CD4-positive, alpha-beta T cell (primary cell): ENCODE measurements around the gene VWA3B. TPM values are rescaled to one million over a fixed set of nuclear protein-coding genes. Genes with fewer than 3 reads are reported as not detected.

Source experiments
- ATAC-seq: fragments of 200-7000 bp; cut with Tn5 transposase; one replicate; pipeline ENCODE4 v1.10.0; 2022; ENCODE audit warnings: mild to moderate bottlenecking; ENCODE audit not compliant: poor library complexity
- CTCF ChIA-PET: fragments of 350-600 bp; sonication (Branson Sonifier 250); formaldehyde crosslinking; loops from one replicate; lab custom pipeline; 2021; ENCODE audit warnings: antibody characterized with exemption, inconsistent platforms; lab: Charles Lee
- POLR2A ChIA-PET: fragments of 350-600 bp; sonication (Branson Sonifier 250); formaldehyde crosslinking; loops from one replicate; lab custom pipeline; 2021; ENCODE audit warnings: antibody characterized with exemption, inconsistent platforms; lab: Charles Lee
- DNase-seq, 14 experiments: peaks; one replicate each; pipeline ENCODE4 v3.0.0-alpha.2; 2013 to 2020; ENCODE audit warnings: mixed read lengths in 2 of 14
- H3K27ac ChIP-seq, 2 donors: one replicate each; pipeline versions ENCODE4 v1.5.1 to v1.7.0; 2013; ENCODE audit warnings: low read length in 2 of 2, low read depth in 1 of 2, mild to moderate bottlenecking in 1 of 2
- H3K27me3 ChIP-seq, 2 experiments: 1 replicate in 1 of 2; 2 replicates in 1 of 2; pipeline versions ENCODE4 v1.6.1 to v1.7.0; 2013; ENCODE audit warnings: low read length in 2 of 2, control low read depth in 1 of 2, mild to moderate bottlenecking in 1 of 2, moderate library complexity in 1 of 2; ENCODE audit not compliant: insufficient read depth in 2 of 2, control insufficient read depth in 1 of 2
- H3K36me3 ChIP-seq: one replicate; pipeline ENCODE4 v1.6.1; 2013; ENCODE audit warnings: low read length, control low read depth; ENCODE audit not compliant: insufficient read depth
- H3K4me1 ChIP-seq: one replicate; pipeline ENCODE4 v1.6.1; 2013; ENCODE audit warnings: low read length, control low read depth; ENCODE audit not compliant: insufficient read depth
- H3K4me3 ChIP-seq: one replicate; pipeline ENCODE4 v1.5.1; 2013; ENCODE audit warnings: mild to moderate bottlenecking, low read length, moderate library complexity
- H3K9me3 ChIP-seq, 2 experiments: 1 replicate in 1 of 2; 2 replicates in 1 of 2; pipeline versions ENCODE4 v1.6.1 to v1.7.0; 2013; ENCODE audit warnings: low read length in 2 of 2, mild to moderate bottlenecking in 2 of 2, control low read depth in 1 of 2, moderate library complexity in 1 of 2; ENCODE audit not compliant: control insufficient read depth in 1 of 2, insufficient read depth in 1 of 2
- H3K27ac Mint-ChIP-seq: one replicate; pipeline ENCODE4 v1.8.0; 2020; ENCODE audit warnings: mixed read lengths
- H3K27me3 Mint-ChIP-seq: one replicate; pipeline ENCODE4 v1.8.0; 2021; ENCODE audit warnings: mixed read lengths
- H3K36me3 Mint-ChIP-seq: one replicate; pipeline ENCODE4 v1.8.0; 2021; ENCODE audit warnings: low read depth, mixed read lengths
- H3K4me1 Mint-ChIP-seq: one replicate; pipeline ENCODE4 v1.8.0; 2021; ENCODE audit warnings: low read depth, mixed read lengths
- H3K4me3 Mint-ChIP-seq: one replicate; pipeline ENCODE4 v1.8.0; 2020; ENCODE audit warnings: mild to moderate bottlenecking, mixed read lengths
- H3K9me3 Mint-ChIP-seq: one replicate; pipeline ENCODE4 v1.8.0; 2020; ENCODE audit warnings: mixed read lengths
- intact Hi-C, 2 experiments: fragments of 100-400 bp; cut with DNase I in 1 of 2; cut with micrococcal nuclease in 1 of 2; formaldehyde crosslinking; loops; one replicate each; pipeline versions ENCODE4 v1.15.1 to v1.9.0; 2023 to 2025; cut with DNase I, micrococcal nuclease
- total RNA-seq, 174 experiments: library from RNA in 2 of 174; stranded (reverse) in 2 of 174; gene quantifications; one replicate each; pipeline ENCODE4 v1.2.3 and lab custom pipeline; 2021 to 2026
- TF ChIP-seq, protein P1 (sequence below): fragments of 200-600 bp; IDR thresholded peaks from one replicate; pipeline ENCODE4 v1.8.0; 2022; ENCODE audit warnings: antibody characterized with exemption, mild to moderate bottlenecking

Gene VWA3B
- total RNA-seq, 2 experiments from 2014 or later, result not detected

DNA sequence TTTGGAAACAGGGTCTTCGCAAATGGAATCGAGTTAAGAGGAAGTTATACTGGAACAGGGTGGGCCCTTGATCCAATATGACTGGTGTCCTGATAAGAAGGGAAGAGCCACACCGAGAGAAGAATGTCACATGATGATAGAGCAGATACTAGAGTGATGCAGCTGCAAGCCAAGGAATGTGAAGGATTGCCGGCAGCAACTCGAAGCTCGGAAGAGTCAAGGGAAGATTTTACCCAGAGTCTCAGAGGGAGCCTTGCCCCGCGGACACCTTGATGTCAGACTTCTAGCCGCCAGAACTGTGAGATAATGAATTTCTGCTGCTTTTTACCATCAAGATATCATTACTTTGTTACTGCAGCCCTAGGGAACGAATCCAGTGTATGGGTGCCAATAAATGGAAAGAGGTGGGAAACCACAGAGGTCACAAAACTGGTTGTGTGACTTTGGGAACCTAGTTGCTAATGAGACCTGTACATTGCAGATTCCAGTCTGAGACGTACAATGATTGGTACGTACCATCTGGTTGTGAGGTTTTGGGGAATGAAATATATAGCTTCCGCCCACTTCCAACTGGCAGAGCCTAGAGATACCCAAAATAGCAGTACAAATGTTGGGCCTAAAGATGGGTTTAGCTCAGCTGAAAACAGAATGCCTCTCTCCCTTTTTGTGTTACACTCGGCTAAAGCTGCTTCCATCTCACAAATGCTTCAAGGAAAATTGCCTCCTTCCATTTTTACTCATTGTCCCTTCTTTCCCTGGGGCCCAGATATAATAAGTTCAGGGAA, 28.6 kb upstream of the VWA3B start:
- Mint-ChIP-seq H3K36me3 (no peaks in the 10 kb centered on the region), H3K4me3 (no peak overlapping the region), H3K4me1 (no peaks in the 10 kb centered on the region), H3K27ac (no peak overlapping the region), H3K9me3 (no peaks in the 10 kb centered on the region), H3K27me3 (peaks cover 2% of the 10 kb centered on the region)
- ChIA-PET POLR2A (no interaction called here), CTCF (no interaction called here)
- H3K4me1 ChIP-seq, result no peaks in the 10 kb centered on the region
- no peaks in the 10 kb centered on the region for H3K9me3 ChIP-seq
- H3K27me3 ChIP-seq, result peaks cover 0 to 3% of the 10 kb centered on the region in 2 experiments
- TF ChIP-seq, protein P1, sequence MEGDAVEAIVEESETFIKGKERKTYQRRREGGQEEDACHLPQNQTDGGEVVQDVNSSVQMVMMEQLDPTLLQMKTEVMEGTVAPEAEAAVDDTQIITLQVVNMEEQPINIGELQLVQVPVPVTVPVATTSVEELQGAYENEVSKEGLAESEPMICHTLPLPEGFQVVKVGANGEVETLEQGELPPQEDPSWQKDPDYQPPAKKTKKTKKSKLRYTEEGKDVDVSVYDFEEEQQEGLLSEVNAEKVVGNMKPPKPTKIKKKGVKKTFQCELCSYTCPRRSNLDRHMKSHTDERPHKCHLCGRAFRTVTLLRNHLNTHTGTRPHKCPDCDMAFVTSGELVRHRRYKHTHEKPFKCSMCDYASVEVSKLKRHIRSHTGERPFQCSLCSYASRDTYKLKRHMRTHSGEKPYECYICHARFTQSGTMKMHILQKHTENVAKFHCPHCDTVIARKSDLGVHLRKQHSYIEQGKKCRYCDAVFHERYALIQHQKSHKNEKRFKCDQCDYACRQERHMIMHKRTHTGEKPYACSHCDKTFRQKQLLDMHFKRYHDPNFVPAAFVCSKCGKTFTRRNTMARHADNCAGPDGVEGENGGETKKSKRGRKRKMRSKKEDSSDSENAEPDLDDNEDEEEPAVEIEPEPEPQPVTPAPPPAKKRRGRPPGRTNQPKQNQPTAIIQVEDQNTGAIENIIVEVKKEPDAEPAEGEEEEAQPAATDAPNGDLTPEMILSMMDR, result no peak
- H3K36me3 ChIP-seq, result no peaks in the 10 kb centered on the region
- DNase-seq, result no peak
- no peak overlapping the region for H3K4me3 ChIP-seq
- H3K27ac ChIP-seq, result no peak overlapping the region
- intact Hi-C loops, result no loop called here
- ATAC-seq, result no peak

DNA sequence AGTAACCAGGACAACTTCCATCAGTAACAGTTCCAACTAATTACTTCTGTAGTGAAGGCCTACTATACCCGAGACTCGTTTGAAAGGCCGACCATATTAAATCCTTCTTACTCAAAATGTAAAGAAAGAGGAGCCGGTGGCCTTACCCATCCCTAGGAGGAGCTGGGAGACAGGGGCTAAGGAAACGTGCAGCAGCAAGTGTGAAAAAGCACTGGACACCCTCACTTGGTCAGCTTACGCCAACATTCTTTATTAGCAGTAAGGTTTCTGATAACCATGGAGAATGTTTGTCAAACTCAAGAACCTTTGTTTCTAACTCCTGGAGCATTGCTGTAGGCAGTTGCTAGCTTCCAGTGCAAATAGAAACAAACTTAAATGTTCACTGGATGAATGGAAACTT, 26.7 kb upstream of the VWA3B start:
- intact Hi-C loops, result no loop called here
- Histone ChIP-seq H3K4me3 (no peak overlapping the region), H3K27me3 (peaks cover 0 to 3% of the 10 kb centered on the region in 2 experiments), H3K4me1 (no peaks in the 10 kb centered on the region), H3K36me3 (no peaks in the 10 kb centered on the region), H3K27ac (no peak overlapping the region), H3K9me3 (no peaks in the 10 kb centered on the region)
- Mint-ChIP-seq H3K36me3 (no peaks in the 10 kb centered on the region), H3K27ac (no peak overlapping the region), H3K27me3 (peaks cover 12% of the 10 kb centered on the region), H3K9me3 (no peaks in the 10 kb centered on the region), H3K4me1 (no peaks in the 10 kb centered on the region), H3K4me3 (no peak overlapping the region)
- ATAC-seq (no peak), DNase-seq (no peak)
- TF ChIP-seq, protein P1, result no peak
- ChIA-PET POLR2A (no interaction called here), CTCF (no interaction called here)

DNA sequence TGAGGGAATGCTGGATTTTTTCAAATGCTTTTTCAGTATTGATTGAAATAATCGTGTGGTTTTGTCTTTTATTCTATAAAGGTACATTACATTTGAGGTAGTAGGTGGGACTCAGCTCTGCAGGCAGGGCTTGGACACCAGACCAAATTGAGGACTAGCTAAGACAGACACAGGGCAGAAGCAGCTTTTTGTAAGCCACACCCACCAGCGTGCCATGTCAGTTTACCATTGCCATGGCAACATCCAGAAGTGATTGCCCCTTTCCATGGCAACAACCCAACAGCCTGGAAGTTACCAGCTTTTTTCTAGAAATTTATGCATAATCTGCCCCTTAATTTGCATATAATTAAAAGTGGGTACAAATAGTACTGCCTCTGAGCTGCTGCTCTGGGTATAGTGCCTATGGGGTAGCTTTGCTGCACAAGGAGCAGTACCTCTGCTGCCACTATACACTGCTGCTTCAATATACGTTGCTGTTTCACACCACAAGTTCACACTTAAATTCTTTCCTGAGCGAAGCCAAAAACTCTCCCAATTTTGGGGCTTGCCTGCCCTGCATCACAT, 23.6 kb upstream of the VWA3B start:
- CTCF ChIA-PET, result no interaction called here

More for the DNA sequence above, 23.6 kb upstream of the VWA3B start:
- Histone ChIP-seq H3K4me3 (no peak overlapping the region), H3K27ac (no peak overlapping the region), H3K9me3 (no peaks in the 10 kb centered on the region), H3K27me3 (peaks cover 0 to 3% of the 10 kb centered on the region in 2 experiments), H3K36me3 (no peaks in the 10 kb centered on the region), H3K4me1 (no peaks in the 10 kb centered on the region)
- Mint-ChIP-seq H3K36me3 (no peaks in the 10 kb centered on the region), H3K27me3 (peaks cover 21% of the 10 kb centered on the region), H3K4me3 (no peak overlapping the region), H3K9me3 (no peaks in the 10 kb centered on the region), H3K27ac (no peak overlapping the region), H3K4me1 (no peaks in the 10 kb centered on the region)
- ATAC-seq (no peak), DNase-seq (no peak)
- intact Hi-C loops, result no loop called here
- TF ChIP-seq, protein P1, result no peak
- POLR2A ChIA-PET, result no interaction called here
